Cardiac fibroblast (primary cell): ENCODE results near the gene TTLL11.

Experiments used
- DNase-seq, 2 donors: peaks; one replicate each; pipeline versions ENCODE4 v3.0.0 to v3.0.0-alpha.2; 2010; ENCODE audit warnings: low read depth in 2 of 2
- H3K4me3 ChIP-seq, 2 donors: replicated peaks in 1 of 2; 1 replicate in 1 of 2; 2 replicates in 1 of 2; pipeline ENCODE4 v1.5.1; 2011; ENCODE audit warnings: low read depth in 2 of 2, low read length in 2 of 2, mild to moderate bottlenecking in 2 of 2, moderate library complexity in 1 of 2
- TF ChIP-seq, protein P1 (sequence below): IDR thresholded peaks from one replicate; pipeline ENCODE4 v1.5.1; 2011; ENCODE audit warnings: low read depth, mild to moderate bottlenecking, low read length, inconsistent platforms

The TTLL11 gene

DNA sequence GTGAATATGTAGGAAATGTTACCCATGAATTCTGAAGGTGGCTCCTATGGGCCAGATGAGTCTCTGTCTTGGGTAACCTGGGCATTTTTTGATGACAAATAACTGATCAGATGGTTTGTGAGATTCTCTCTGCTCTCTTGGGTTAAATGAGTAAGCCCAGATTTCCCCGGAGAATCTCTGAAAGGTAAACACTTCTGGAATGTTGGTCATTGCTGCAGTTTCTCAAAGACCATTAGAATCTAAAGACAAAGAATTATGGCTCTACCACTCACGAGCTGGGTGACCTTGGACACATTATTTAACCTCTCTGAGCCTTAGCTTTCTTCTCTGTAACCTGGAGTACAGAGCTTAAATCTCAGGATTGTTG, 250.5 kb downstream of the TTLL11 start:
- peak in 1 of 2 donors; percentile 90 for DNase-seq
- TF ChIP-seq, protein P1, sequence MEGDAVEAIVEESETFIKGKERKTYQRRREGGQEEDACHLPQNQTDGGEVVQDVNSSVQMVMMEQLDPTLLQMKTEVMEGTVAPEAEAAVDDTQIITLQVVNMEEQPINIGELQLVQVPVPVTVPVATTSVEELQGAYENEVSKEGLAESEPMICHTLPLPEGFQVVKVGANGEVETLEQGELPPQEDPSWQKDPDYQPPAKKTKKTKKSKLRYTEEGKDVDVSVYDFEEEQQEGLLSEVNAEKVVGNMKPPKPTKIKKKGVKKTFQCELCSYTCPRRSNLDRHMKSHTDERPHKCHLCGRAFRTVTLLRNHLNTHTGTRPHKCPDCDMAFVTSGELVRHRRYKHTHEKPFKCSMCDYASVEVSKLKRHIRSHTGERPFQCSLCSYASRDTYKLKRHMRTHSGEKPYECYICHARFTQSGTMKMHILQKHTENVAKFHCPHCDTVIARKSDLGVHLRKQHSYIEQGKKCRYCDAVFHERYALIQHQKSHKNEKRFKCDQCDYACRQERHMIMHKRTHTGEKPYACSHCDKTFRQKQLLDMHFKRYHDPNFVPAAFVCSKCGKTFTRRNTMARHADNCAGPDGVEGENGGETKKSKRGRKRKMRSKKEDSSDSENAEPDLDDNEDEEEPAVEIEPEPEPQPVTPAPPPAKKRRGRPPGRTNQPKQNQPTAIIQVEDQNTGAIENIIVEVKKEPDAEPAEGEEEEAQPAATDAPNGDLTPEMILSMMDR = no peak
- no peak overlapping the region for H3K4me3 ChIP-seq

DNA sequence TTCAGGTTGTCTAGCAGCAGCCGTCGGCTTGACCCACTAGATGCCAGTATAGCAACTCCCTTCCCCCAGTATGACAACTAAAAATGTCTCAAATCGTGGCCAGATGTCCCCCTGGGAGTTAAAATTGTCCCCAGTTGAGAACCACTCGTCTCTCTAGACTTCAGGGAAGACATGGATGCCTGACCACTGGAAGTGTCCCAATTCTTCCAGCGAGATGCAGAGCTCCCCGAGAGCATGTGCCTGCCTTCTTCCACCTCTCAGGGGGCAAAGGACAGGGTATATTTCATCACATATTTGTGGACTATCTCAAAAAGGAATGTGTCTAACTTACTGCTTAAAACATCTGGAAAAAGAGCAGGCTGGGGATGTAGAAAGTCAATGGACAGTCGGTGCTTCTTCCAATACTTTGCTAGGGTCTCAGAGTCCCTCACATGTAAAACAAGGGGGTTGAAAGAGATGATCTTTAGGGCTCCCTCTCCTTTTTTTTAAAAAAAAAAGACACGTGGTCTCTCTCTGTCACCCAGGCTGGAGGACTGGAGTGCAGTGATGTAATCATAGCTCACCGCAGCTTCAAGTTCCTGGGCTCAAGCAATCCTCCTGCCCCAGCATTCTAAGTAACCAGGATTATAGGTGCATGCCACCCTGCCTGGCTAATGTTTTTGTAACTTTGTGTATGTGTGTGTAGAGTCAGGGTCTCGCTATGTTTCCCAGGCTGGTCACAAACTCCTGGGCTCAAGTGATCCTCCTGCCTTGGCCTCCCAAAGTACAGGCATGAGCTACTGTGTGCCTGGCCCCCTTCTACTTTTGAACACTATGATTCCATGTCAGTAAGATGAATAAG, 251.1 kb downstream of the TTLL11 start:
- DNase-seq = peak in 1 of 2 donors; percentile 72
- TF ChIP-seq, protein P1 = no peak
- H3K4me3 ChIP-seq = no peak overlapping the region

DNA sequence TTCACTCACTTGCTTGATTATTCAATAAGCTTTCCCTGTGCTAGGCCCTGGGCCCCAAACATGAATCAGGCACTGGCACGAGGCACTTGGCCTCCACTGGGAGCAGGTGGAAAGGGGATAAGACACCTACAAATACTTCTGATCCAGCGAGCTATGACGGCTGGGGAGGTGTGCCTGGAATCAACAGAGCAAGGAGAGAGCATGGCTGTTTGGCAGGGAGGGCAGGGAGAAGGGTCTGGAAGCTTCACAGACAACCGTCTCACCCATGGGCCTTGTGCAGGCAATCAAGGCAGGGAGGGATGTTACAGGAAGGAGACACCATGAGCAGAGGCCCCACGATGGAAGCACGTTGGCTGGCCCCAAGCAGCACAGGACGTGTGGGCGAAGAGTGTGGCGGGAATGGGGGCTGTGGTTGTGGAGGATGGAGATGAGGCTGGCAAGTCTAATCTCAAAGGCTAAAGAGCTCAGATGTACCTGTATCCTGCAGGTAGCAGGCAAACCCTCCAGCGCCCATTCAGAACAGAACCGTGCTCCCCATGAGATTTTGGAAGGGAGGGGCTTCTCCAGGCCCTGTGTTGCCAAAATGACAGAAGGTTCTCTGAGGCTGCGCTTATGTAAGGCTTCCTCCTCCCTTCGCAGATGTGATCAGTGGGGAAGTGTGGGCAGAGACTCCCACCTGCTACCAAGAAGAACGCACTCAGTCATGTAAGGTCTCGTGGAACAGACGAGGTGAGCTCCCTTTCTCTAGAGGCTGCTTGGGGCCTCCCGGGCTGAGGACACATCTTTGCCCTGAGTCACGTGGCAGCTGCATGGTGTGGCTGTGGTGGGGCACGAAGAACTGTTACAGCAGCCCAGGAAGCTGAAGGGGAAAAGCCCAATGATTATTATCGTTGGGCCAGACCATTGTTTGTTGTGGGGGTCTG, 252.0 kb downstream of the TTLL11 start:
- no peak for DNase-seq
- H3K4me3 ChIP-seq = no peak overlapping the region
- TF ChIP-seq, protein P1 = no peak

DNA sequence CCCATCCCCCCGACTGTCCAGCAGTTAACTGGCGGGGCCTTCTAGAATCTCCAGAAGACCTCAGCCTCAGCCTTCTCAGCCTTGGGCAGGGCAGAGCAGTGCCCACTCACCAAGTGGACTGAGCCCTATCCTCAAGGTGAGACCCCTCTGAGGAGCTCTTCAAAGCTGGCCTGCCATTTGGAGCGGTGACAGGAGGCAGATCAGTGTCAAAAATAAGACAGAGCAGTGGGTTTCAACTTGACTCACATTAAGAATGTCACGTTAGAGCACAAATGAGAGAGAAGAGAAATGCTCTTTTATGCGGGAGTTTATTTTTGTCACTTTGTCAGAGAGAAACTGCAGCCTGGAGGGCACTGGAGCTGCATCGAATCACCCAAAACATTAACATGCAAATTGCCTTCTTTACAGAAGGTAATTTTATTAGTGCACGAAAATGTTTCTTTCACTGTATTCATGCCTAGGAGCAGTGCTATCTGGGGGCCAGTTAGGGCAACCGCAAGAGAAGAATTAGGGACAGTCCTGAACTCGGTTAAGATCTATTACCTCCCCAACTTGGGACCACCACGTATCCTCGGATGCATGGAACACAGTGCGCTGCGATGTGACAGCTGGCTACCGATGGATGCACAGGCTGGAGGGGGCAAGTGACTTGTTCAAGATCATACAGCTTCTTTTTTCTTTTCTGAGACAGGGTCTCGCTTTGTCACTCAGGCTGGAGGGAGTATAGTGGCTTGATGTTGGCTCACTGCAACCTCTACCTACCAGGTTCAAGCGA, 253.2 kb downstream of the TTLL11 start:
- no peak overlapping the region for H3K4me3 ChIP-seq
- TF ChIP-seq, protein P1 = no peak
- DNase-seq = no peak

DNA sequence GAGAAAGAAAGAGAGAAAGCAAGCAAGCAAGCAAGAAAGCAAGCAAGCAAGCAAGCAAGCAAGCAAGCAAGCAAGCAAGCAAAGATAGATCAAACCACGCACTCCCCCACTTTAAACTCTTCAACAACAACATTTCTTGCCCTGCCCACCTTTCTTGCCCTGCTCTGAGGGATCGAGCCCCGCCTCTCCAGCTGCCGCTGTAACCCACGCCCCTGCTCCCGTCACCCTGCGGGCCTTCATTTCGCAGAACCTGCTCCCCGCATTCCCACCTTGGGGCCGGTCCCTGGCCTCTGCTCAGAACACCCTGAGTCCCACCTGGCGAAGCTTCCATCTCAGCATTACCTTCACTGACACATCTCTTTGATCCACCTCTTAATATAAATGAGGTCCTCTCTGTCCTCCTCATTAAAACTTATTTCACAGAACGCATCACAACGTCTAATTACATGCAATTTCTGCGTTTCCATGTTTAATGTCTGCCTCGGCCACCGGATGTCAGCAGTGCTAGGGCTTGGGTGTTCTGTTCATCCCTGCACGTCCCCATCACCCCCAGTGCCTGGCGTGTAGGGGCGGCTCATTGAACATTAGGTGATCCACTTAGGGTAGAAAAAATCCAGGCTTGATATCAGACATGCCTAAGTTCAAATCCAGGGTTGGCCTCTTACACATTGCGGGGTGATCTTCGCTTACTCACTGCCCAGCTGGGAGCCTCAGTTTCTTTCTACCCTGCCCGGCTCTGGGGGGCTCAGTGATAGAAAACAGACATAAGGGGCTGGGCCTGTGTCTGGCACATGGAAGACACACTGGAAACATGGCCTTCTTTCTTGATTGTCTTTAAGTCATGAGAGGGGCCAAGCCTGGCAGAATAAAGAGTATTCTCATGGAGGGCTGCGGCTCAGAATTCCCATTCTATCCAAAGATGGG, 254.1 kb downstream of the TTLL11 start:
- H3K4me3 ChIP-seq = no peak overlapping the region
- DNase-seq = no peak
- TF ChIP-seq, protein P1 = no peak
